MCF 10A (cell line): ENCODE data around the gene C3orf70. TPM values are rescaled to one million over a fixed set of nuclear protein-coding genes. Genes with fewer than 3 reads are reported as not detected.

Experiments used
- BruUV-seq: library from RNA; stranded (reverse); fragments of 400-500 nt; replicated peaks from 2 replicates; lab custom pipeline; 2021; lab: Mats Ljungman, UMichigan
- CTCF ChIA-PET: fragments of 300-600 bp; sonication (Branson Sonifier 250); formaldehyde crosslinking; extraction: SDS; loops from one replicate; lab custom pipeline; 2021; ENCODE audit warnings: antibody characterized with exemption, inconsistent platforms; lab: Yijun Ruan, JAX
- POLR2A ChIA-PET: fragments of 300-600, 350-650 bp; sonication (Branson Sonifier 250); formaldehyde crosslinking; extraction: SDS; loops from one replicate; lab custom pipeline; 2020; ENCODE audit warnings: antibody characterized with exemption, inconsistent platforms; lab: Yijun Ruan, JAX
- DNase-seq: peaks from one replicate; pipeline ENCODE4 v3.0.0-alpha.2; 2018; ENCODE audit not compliant: unreplicated experiment
- H3K27ac Mint-ChIP-seq: one replicate; pipeline ENCODE4 v1.8.0; 2022; ENCODE audit warnings: mild to moderate bottlenecking, low read depth, mixed read lengths; ENCODE audit not compliant: unreplicated experiment
- H3K27me3 Mint-ChIP-seq: one replicate; pipeline ENCODE4 v1.8.0; 2022; ENCODE audit warnings: mixed read lengths; ENCODE audit not compliant: insufficient read depth, unreplicated experiment
- H3K36me3 Mint-ChIP-seq: one replicate; pipeline ENCODE4 v1.8.0; 2022; ENCODE audit warnings: mild to moderate bottlenecking, moderate library complexity, mixed read lengths; ENCODE audit not compliant: insufficient read depth, unreplicated experiment
- H3K4me1 Mint-ChIP-seq: one replicate; pipeline ENCODE4 v1.8.0; 2022; ENCODE audit warnings: mixed read lengths; ENCODE audit not compliant: insufficient read depth, unreplicated experiment
- H3K4me3 Mint-ChIP-seq: one replicate; pipeline ENCODE4 v1.8.0; 2022; ENCODE audit warnings: mild to moderate bottlenecking, moderate library complexity, mixed read lengths; ENCODE audit not compliant: unreplicated experiment
- H3K9me3 Mint-ChIP-seq: one replicate; pipeline ENCODE4 v1.8.0; 2022; ENCODE audit warnings: mixed read lengths; ENCODE audit not compliant: unreplicated experiment
- CTCF ChIP-seq: fragments of 200-600 bp; IDR thresholded peaks from one replicate; pipeline ENCODE4 v1.8.0; 2022; ENCODE audit warnings: antibody characterized with exemption, mild to moderate bottlenecking; ENCODE audit not compliant: unreplicated experiment
- intact Hi-C: fragments of 100-400 bp; cut with micrococcal nuclease; formaldehyde crosslinking; loops from 2 replicates; pipeline ENCODE4 v1.14.1; 2022
- total RNA-seq: library from RNA; stranded (reverse); gene quantifications from 2 replicates; pipeline ENCODE4 v1.2.3, GENCODE V29; 2022

Gene C3orf70
- total RNA-seq, 1 experiment from 2014 or later: not detected

- Mint-ChIP-seq H3K4me1 (no peaks in the 10 kb centered on the region), H3K4me3 (no peak overlapping the region), H3K27me3 (peaks cover 19% of the 10 kb centered on the region), H3K9me3 (no peaks in the 10 kb centered on the region), H3K27ac (no peak overlapping the region), H3K36me3 (no peaks in the 10 kb centered on the region)
- no TSS peak for BruUV-seq
- POLR2A ChIA-PET: no interaction called here
- TF ChIP-seq CTCF: no peak
- intact Hi-C loops: loop anchor here (10.0 kb wide), 1 partner anchor 125 kb away; no protein-coding TSS in a partner anchor
- DNase-seq: no peak
- CTCF ChIA-PET: no interaction called here
Observed at GRCh38 chr3:185089751-185090150, 63.1 kb downstream of the C3orf70 start.

GRCh38 chr3:185089343-185089742 is 63.5 kb downstream of the C3orf70 start:
- ChIA-PET CTCF (interaction anchor here (0.6 kb wide), 1 partner anchor 690 kb away, joined by 3 read pairs; no protein-coding TSS in a partner anchor), POLR2A (no interaction called here)
- intact Hi-C loops: loop anchor here (10.0 kb wide), 1 partner anchor 125 kb away; no protein-coding TSS in a partner anchor
- DNase-seq: no peak
- Mint-ChIP-seq H3K4me3 (no peak overlapping the region), H3K9me3 (no peaks in the 10 kb centered on the region), H3K27ac (no peak overlapping the region), H3K36me3 (no peaks in the 10 kb centered on the region), H3K27me3 (peaks cover 23% of the 10 kb centered on the region), H3K4me1 (no peaks in the 10 kb centered on the region)
- no TSS peak for BruUV-seq
- no peak for TF ChIP-seq CTCF

GRCh38 chr3:185087419-185087818 is 65.4 kb downstream of the C3orf70 start:
- Mint-ChIP-seq H3K4me1 (no peaks in the 10 kb centered on the region), H3K27me3 (peaks cover 23% of the 10 kb centered on the region), H3K27ac (no peak overlapping the region), H3K4me3 (no peak overlapping the region), H3K9me3 (no peaks in the 10 kb centered on the region), H3K36me3 (no peaks in the 10 kb centered on the region)
- TF ChIP-seq CTCF: no peak
- intact Hi-C loops: loop anchor here (10.0 kb wide), 1 partner anchor 127 kb away; no protein-coding TSS in a partner anchor
- ChIA-PET POLR2A (no interaction called here), CTCF (interaction anchor here (0.8 kb wide), 1 partner anchor 86 kb away, joined by 3 read pairs; no protein-coding TSS in a partner anchor)
- no peak for DNase-seq
- no TSS peak for BruUV-seq

GRCh38 chr3:185084901-185085300 is 68.0 kb downstream of the C3orf70 start:
- DNase-seq: no peak
- TF ChIP-seq CTCF: no peak
- no peaks in the 10 kb centered on the region for H3K4me1 Mint-ChIP-seq
- CTCF ChIA-PET: no interaction called here
- BruUV-seq: no TSS peak
- H3K36me3 Mint-ChIP-seq: no peaks in the 10 kb centered on the region
- H3K9me3 Mint-ChIP-seq: no peaks in the 10 kb centered on the region
- H3K27ac Mint-ChIP-seq: no peak overlapping the region
- peaks cover 23% of the 10 kb centered on the region for H3K27me3 Mint-ChIP-seq
- H3K4me3 Mint-ChIP-seq: no peak overlapping the region
- POLR2A ChIA-PET: interaction anchor here (0.6 kb wide), 1 partner anchor 145 kb away, joined by 3 read pairs; no protein-coding TSS in a partner anchor
- intact Hi-C loops: loop anchor here (10.0 kb wide), 1 partner anchor 130 kb away; no protein-coding TSS in a partner anchor
